CD1c-positive myeloid dendritic cell (primary cell): ENCODE results near the gene GSTT2B.
"Not testable (repeated sequence)": the region's sequence is repeated elsewhere in the genome, so short reads cannot be mapped to it uniquely, and the experiment has no call there.

Experiments
- DNase-seq: peaks from one replicate; pipeline ENCODE4 v3.0.0-alpha.2; 2016; ENCODE audit errors: extremely low spot score

GSTT2B gene

GRCh38 chr22:23961084-23961771 is at the start of gene GSTT2B:
Gene GSTT2B, minus strand, starts transcription at chr22:23961195. Its CDS starts 64 bp downstream, at chr22:23961131.
- DNase-seq, result not testable (repeated sequence)

DNA sequence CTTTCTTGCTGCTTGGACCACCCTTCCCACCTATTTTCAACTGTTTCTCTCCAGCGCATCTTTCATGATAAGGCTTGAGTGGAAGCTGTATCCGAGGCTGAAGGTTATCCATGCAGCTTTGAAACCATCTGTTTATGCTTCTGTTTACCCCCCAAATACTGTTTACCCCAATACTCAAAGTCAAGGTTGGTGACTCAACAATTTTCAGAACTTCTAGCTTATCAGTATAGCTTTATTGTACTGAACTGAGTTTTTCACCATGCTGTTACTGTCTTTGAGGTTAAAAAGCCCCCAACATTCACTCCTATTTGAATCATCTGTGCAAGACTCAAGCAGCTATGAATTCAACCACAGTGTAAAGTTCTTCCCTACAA is 49.0 kb upstream of the GSTT2B start:
- no peak for DNase-seq

GRCh38 chr22:24009227-24010017 is 48.4 kb upstream of the GSTT2B start:
- no peak for DNase-seq

- no peak for DNase-seq
These were observed 47.6 kb upstream of the GSTT2B start for GRCh38 chr22:24008381-24009226.

DNA sequence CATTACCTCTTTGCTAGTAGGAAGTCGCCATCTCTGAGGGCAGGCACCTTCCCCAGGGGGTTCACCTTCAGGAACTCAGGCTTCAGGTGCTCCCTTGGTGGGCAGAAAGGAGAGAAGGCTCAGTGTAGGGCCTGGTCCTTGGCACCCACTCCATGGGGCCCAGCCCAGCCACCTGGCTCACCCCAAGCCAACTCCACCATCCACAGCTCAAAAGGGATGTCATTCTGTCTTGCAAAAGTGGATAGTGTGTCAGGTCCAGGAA is 47.0 kb upstream of the GSTT2B start:
- no peak for DNase-seq

DNA sequence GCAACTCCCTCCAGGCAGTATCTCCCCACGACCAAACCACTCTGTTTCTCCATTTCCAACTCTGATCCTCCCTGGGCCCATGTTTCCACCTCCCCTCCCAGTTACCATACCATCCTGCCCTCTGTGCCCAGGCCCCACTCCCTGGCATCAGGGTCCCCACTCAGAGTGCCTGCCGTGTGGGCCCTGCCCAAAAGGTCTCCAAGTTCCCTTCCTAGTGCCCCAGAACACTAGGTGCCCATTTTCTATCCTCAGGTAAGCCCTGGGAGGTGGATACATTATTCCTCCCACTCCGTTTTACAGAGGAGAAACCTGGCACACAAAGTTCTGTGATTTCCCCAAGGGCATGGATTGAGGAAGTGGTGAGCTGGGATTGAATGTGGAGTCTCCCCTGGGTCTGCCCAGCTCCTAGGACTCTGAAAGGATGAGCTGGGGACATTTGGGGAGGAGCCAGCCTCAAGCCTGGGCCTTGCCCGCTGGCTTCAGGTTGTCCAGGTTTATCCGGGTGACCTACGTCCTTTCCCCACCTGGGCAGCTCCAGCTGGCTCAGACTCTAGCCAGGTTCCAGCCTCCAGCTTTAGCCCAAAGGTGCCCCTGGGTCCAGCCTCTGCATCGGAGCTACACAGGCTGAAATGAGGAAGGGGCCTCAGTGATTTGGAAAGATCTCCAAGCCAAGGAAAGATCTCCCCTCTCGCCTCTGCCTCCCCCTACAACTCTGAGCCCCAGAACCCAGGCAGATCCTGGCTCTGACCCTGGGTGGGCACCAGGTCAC is 46.4 kb upstream of the GSTT2B start:
- no peak for DNase-seq

- no peak for DNase-seq
These were observed 45.9 kb upstream of the GSTT2B start for GRCh38 chr22:24006914-24007214.

DNA sequence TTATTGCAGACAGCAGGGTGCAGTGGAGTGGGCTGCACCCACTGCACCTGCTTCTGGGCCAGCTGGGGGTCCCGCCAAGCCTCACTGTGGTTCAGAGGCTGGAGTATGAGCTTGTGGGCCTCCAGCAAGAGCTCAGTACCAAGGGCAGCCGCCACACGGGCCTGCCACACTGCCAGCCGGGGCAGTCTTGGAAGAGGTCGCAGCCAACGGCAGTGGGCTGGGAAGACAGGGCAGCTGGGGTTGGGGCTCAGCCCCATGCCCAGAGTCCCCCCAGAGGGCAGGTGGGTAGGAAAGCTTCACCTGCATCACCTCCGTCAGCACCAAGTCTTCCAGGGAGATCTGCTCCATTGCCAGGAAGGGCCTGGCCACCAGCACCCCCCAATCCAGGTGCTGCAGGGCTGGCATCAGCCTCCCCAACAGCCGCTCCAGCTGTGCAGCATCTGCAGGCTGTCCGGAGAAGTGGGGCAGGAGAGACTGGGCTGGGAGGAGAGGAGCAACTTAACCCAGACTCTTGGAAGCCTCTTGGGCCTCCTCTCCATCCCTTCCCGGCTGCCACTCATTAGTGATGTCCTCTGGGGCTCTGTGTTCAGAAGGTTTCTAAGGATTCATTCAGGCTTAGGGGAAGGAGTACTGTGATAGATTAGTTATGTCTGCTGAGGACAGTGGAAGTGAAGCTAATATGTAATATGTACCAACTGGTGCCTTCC is 45.4 kb upstream of the GSTT2B start:
- DNase-seq, result no peak

DNA sequence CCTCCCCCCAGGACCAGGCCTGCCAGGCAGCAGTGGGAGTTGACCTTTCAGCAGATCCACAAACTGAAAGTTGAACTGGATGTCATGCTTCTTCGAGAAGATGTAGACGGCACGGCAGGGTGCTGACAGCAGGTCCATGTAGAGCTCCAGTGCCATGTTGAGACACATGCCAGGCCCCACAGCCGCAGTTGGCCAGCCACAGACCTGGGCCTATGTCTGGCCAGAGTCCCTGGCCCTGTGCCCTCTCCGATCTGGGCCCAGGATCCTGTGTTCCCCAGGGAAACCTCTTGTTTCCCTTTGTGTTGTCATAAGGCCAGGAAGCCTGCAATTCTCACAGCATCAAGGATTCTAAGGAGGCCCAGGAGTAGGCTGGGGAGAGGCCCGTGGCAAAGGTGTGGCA is 44.2 kb upstream of the GSTT2B start, which contains the start of gene GSTT4:
TSS of gene GSTT4 (minus strand) at position 253 of the 400 bp plus-strand sequence. CDS start at position 156, 97 bp downstream.
- DNase-seq, result peak; percentile 32

DNA sequence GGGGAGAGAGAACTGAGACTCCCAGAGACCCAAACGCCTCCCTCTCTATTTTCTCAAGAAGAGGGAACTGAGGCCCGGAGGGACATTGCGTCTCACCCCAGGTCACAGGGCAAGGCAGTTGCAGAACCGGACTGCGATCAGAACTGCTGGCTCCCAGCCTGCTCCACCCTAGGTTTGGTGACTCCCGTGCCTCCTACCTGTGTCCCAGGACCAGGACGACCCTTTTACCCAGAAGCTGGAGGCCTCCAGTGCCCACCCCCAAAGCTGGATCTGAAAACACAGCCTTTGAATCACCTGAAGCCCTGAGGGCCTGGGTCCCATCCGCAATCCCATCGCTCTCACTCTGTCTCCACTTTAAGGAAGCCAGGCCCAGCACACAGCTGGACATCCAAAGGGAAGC is 42.9 kb upstream of the GSTT2B start:
- DNase-seq, result peak; percentile 62

DNA sequence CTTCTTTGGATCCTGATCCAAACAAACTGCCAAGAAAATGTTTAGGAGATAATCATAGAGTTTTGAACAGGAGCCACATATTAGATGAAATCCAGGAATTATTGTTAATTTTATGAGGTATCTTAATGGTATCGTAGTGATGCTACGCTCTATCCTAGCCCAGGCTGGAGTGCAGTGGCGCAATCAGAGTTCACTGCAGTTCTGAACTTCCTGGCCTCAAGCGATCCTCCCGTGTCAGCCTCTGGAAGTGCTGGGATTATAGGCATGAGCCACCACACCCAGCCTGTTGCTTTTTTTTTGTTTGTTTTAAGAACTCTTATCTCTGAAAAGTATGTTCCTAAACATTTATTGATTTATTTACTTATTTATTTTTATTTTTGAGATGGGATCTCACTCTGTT is 41.9 kb upstream of the GSTT2B start:
- DNase-seq, result no peak

DNA sequence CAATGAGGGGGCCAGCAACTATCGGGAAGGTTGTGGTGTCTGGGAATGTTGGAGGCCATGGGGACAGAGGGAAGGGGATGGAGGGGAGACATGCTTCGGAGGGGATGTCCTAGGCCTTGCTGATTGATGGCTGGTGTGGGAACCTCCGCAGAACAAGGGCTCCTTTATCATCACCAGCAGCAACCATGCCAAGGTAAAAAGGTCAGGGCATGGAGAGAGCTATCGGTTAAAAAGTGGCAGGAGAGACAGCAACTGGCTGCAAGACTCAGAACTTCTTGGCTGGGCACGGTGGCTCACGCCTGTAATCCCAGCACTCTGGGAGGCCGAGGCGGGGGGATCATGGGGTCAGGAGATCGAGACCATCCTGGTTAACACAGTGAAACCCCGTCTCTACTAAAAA is 41.3 kb upstream of the GSTT2B start:
- no peak for DNase-seq

DNA sequence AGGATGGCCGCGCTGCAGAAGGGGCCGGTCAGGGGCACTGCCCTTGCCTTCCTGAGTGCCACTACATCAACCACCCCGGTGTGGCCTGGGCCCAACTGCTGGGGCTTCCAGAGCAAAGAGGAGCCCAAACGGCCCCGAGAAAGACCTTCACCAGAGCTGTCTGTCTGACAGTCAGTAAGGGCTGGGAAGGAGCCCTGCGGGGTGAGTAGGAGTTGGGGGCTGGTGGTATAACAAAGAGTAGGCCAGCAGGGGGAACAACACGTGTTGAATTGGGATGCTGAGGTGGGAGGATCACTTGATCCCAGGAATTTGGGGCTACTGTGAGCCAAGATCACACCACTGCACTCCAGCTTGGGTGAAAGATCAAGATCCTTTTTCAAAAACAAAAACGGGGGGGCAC is 40.3 kb upstream of the GSTT2B start:
- no peak for DNase-seq

GRCh38 chr22:23999779-24000178 is 38.8 kb upstream of the GSTT2B start:
- DNase-seq, result not testable (repeated sequence)

DNA sequence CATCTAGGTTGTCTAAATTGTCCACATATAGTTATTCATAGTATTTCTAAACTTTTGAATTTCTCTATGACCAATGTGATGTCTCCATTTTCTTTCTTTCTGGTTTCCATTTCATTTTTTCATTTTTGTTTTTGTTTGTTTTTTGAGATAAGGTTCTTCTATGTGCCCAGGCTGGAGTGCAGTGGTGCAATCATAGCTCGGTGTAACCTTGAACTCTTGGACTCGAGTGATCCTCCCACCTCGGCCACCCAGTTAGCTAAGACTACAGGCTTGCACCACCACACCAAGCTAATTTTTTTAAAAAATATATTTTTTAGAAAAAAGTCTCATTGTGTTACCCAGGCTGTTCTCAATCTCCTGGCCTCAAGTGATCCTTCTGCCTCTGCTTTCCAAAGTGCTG is 36.1 kb upstream of the GSTT2B start:
- no peak for DNase-seq

- not testable (repeated sequence) for DNase-seq
These were observed 32.7 kb upstream of the GSTT2B start for GRCh38 chr22:23993581-23994177.

DNA sequence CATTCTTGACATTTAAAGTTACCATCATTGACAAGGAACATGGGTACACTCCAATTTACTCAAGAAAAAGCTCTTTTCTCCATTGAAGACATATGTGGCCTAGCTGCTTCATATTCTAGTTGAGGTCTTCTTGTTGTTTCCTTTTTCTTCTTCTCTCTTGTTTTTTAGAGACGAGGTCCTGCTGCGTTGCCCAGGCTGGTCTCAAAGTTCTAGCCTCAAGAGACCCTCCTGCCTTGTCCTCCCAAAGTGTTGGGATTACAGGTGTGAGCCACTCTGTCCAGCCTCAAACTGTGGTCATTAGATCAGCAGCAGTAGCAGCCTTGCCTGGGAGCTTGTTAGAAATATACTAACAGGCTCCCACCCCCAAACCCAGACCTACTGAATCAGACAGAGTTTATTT is 32.1 kb upstream of the GSTT2B start:
- not testable (repeated sequence) for DNase-seq

DNA sequence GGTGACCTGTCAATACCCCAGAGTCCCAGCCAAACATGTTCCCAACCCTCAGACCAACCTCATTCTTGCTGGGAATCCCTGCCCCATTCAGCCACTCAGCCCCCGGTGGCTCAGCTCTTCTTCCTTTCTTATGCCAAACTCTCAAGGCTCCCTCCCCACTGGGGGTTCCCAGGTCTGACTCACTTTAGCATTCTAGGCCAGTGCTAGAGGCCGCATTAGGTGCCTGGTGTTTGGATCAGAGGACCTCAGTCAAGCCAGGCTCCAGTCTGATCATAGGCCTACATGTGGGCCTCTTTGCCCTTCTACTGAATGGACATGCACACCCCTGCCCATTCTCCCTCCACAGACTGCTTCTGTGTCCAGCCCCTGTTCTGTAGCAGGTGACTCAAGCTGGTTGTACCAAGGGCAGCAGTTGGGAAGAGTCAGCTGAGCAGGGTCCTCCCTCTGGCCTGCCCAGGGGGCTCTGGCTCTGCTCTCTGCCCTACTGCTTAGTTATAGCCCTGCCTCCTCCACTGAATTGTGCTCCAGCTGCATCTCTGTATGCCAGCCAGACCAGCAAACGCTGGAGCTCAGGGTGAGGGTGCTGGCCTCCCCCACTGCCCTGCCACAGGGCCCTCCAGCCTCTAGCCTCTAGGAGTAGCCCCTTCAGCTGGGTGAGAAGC is 28.7 kb upstream of the GSTT2B start:
- DNase-seq, result not testable (repeated sequence)

GRCh38 chr22:23986538-23987178 is 25.7 kb upstream of the GSTT2B start:
- DNase-seq, result not testable (repeated sequence)

DNA sequence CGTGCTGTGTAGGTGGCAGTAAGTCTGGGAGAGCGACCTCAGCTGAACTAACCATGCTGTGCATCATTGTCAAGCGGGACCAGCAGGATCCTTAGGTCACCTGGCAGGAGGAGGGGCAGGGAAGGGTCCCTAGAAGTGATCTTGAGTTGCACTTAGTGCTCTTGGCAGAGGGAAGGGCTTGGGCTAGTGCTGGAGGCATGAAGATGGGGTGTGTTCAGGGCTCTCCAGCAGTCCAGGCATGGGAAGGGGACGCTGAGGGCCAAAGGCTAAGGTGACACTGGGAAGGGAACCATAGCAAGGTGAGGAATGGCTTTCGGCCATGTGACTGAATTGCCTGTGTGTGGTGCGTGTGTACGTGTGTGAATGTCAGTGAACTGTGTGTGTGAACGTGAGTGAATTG is 25.1 kb upstream of the GSTT2B start:
- DNase-seq, result not testable (repeated sequence)
